GM12878 (cell line): ENCODE measurements around the gene ENOX1. TPM values are rescaled to one million over a fixed set of nuclear protein-coding genes. Genes with fewer than 3 reads are reported as not detected.

Source experiments
- ATAC-seq: fragments of 200-7000 bp; cut with Tn5 transposase; 3 replicates; pipeline ENCODE4 v1.9.1; 2020; ENCODE audit warnings: mild to moderate bottlenecking, moderate library complexity
- BruUV-seq: library from RNA; stranded (reverse); fragments of 400-500 nt; replicated peaks from 2 replicates; lab custom pipeline; 2021; lab: Mats Ljungman, UMichigan
- CTCF ChIA-PET: fragments of 300-600 bp; sonication (Branson Sonifier 250); formaldehyde crosslinking; extraction: SDS; loops from one replicate; lab custom pipeline; 2021; ENCODE audit warnings: inconsistent platforms; lab: Yijun Ruan, JAX
- POLR2A ChIA-PET: fragments of 350-600 bp; formaldehyde crosslinking; extraction: SDS; loops from one replicate; lab custom pipeline; 2021; ENCODE audit warnings: inconsistent platforms; lab: Charles Lee
- RAD21 ChIA-PET: fragments of 300-600 bp; sonication (Branson Sonifier 250); formaldehyde crosslinking; loops from one replicate; lab custom pipeline; 2023; ENCODE audit warnings: antibody characterized with exemption; ENCODE audit not compliant: unreplicated experiment; lab: Charles Lee
- SMC1A ChIA-PET: fragments of 300-600 bp; sonication (Branson Sonifier 250); formaldehyde crosslinking; loops from one replicate; lab custom pipeline; 2023; ENCODE audit not compliant: unreplicated experiment, uncharacterized antibody; lab: Charles Lee
- DNase-seq: peaks from one replicate; pipeline ENCODE4 v3.0.0-alpha.2; 2011; ENCODE audit warnings: low read depth, low spot score
- FAIRE-seq: peaks from 3 replicates; lab custom pipeline; 2011; peaks lifted over from hg19 to GRCh38; lab: Jason Lieb, UNC
- H2AFZ ChIP-seq: 2 replicates; pipeline ENCODE4 v1.6.0; 2011; ENCODE audit warnings: low read depth, low read length, control low read depth; ENCODE audit not compliant: control insufficient read depth
- H3K27ac ChIP-seq: 2 replicates; pipeline ENCODE4 v1.5.1; 2011; ENCODE audit warnings: control low read depth; ENCODE audit not compliant: control insufficient read depth, insufficient read depth
- H3K27me3 ChIP-seq, 2 experiments: replicated peaks in 1 of 2; 2 replicates each; pipeline versions ENCODE4 v1.6.0 to v1.6.1; 2011; ENCODE audit warnings: low read length in 1 of 2; ENCODE audit not compliant: control insufficient read depth in 2 of 2, insufficient read depth in 2 of 2
- H3K36me3 ChIP-seq, 2 experiments: 2 replicates each; pipeline ENCODE4 v1.5.1; 2011; ENCODE audit warnings: low read length in 1 of 2; ENCODE audit not compliant: control insufficient read depth in 2 of 2, insufficient read depth in 2 of 2
- H3K4me1 ChIP-seq: 2 replicates; pipeline ENCODE4 v1.6.1; 2011; ENCODE audit warnings: mild to moderate bottlenecking, low read length, moderate library complexity, mixed read lengths; ENCODE audit not compliant: control insufficient read depth, insufficient read depth
- H3K4me2 ChIP-seq: 2 replicates; pipeline ENCODE4 v1.6.0; 2011; ENCODE audit warnings: control low read depth; ENCODE audit not compliant: control insufficient read depth, insufficient read depth
- H3K4me3 ChIP-seq: fragments of 200-600 bp; sonication (generic); 2 replicates; pipeline ENCODE4 v1.5.1; 2016
- H3K79me2 ChIP-seq: 2 replicates; pipeline ENCODE4 v1.6.0; 2011; ENCODE audit warnings: low read length; ENCODE audit not compliant: control insufficient read depth, insufficient read depth
- H3K9ac ChIP-seq: 2 replicates; pipeline ENCODE4 v1.8.0; 2011; ENCODE audit warnings: low read length, control low read depth, mixed read lengths; ENCODE audit not compliant: control insufficient read depth, insufficient read depth
- H3K9me3 ChIP-seq: replicated peaks from 3 replicates; pipeline ENCODE4 v1.5.1; 2011; ENCODE audit warnings: mild to moderate bottlenecking, low read length; ENCODE audit not compliant: control insufficient read depth, insufficient read depth
- H4K20me1 ChIP-seq: 2 replicates; pipeline ENCODE4 v1.6.0; 2011; ENCODE audit not compliant: control insufficient read depth, insufficient read depth
- BMI1 ChIP-seq: fragments of 450-650 bp; IDR thresholded peaks from 2 replicates; pipeline ENCODE4 v1.6.1; 2016; ENCODE audit warnings: mild to moderate bottlenecking, moderate library complexity, borderline replicate concordance
- CEBPB ChIP-seq, 2 experiments: fragments of 150-350 bp in 1 of 2; IDR thresholded peaks; 2 replicates each; pipeline ENCODE4 v1.6.1; 2012 to 2014; ENCODE audit warnings: low read depth in 2 of 2, low read length in 2 of 2, borderline replicate concordance in 1 of 2, inconsistent platforms in 1 of 2
- RAD21 ChIP-seq: IDR thresholded peaks from 2 replicates; pipeline ENCODE4 v1.6.1; 2011; ENCODE audit warnings: mild to moderate bottlenecking, low read depth, low read length, moderate library complexity; ENCODE audit not compliant: insufficient read depth
- SIN3A ChIP-seq: IDR thresholded peaks from 2 replicates; pipeline ENCODE4 v1.6.1; 2012; ENCODE audit warnings: low read depth, low read length, improper control_type of control experiment
- ZNF24 ChIP-seq: fragments of 450-650 bp; IDR thresholded peaks from 2 replicates; pipeline ENCODE4 v1.6.1; 2017; ENCODE audit warnings: antibody characterized with exemption, mild to moderate bottlenecking
- WGBS: methylation state at CpG from one replicate; pipeline ENCODE4 v1.1.6; 2016; ENCODE audit warnings: low lambda C conversion rate; ENCODE audit not compliant: insufficient replicate concordance, insufficient coverage; ENCODE audit errors: missing lambda C conversion rate; 5-methylcytosine and 5-hydroxymethylcytosine counted together
- in situ Hi-C: fragments of 300-500 bp; cut with MboI; formaldehyde crosslinking; loops from 9 replicates; pipeline ENCODE4 v1.14.3; 2018; ENCODE audit warnings: mixed read lengths
- intact Hi-C: fragments of 100-400 bp; cut with micrococcal nuclease; formaldehyde crosslinking; loops from one replicate; pipeline ENCODE4 v1.14.2; 2022; ENCODE audit not compliant: unreplicated experiment
- polyA plus RNA-seq, 11 experiments: library from polyadenylated mRNA; depleted of rRNA in 4 of 11; unstranded in 6 of 11; stranded (reverse) in 5 of 11; fragments of >200 nt; fragmentation: Nextera tagmentation in 4 of 11; fragmentation: Illumina TruSeq in 1 of 11; extraction: Ambion mirVana in 4 of 11; extraction: Trizol in 1 of 11; gene quantifications; 1 replicate in 1 of 11; 2 replicates in 10 of 11; pipeline versions ENCODE4 v1.2.1 to v1.2.3, GENCODE V29; 2011 to 2016; ENCODE audit warnings: inconsistent platforms in 2 of 11, missing spikeins in 2 of 11, low read depth in 1 of 11
- total RNA-seq, 4 experiments: library from RNA; depleted of rRNA in 3 of 4; stranded (reverse); fragments of >200 nt in 3 of 4; fragmentation: Illumina TruSeq in 1 of 4; extraction: Trizol in 1 of 4; gene quantifications; 2 replicates each; pipeline versions ENCODE4 v1.2.1 to v1.2.3, GENCODE V29; 2013 to 2021

The ENOX1 gene
- total and polyA plus RNA-seq, 10 of the 15 experiments (the other 5 are each of a cell fraction or from before 2014, with no cell fraction given): 0.11 to 0.26 (median 0.15) TPM

- H3K4me2 ChIP-seq: no peak overlapping the region
- no peak overlapping the region for H2AFZ ChIP-seq
- H4K20me1 ChIP-seq: no peaks in the 10 kb centered on the region
- no peaks in the 10 kb centered on the region for H3K27me3 ChIP-seq
- no peak overlapping the region for H3K4me3 ChIP-seq
- ChIA-PET SMC1A (interaction anchor here (0.7 kb wide), 1 partner anchor 14 kb away, joined by 3 read pairs; no protein-coding TSS in a partner anchor), CTCF (no interaction called here), POLR2A (no interaction called here), RAD21 (no interaction called here)
- WGBS: 82% methylated on average over 2 of the region's 2 CpGs
- DNase-seq (no peak), FAIRE-seq (no peak), ATAC-seq (no peak)
- H3K27ac ChIP-seq: no peak overlapping the region
- no peak overlapping the region for H3K9ac ChIP-seq
- no peaks in the 10 kb centered on the region for H3K36me3 ChIP-seq
- peak; percentile 24; the same call in 1 of the 2 replicates for TF ChIP-seq RAD21
- TF ChIP-seq SIN3A: no peak
- no peaks in the 10 kb centered on the region for H3K9me3 ChIP-seq
- peaks cover 17% of the 10 kb centered on the region for H3K4me1 ChIP-seq
- H3K79me2 ChIP-seq: no peaks in the 10 kb centered on the region
- in situ Hi-C loops: no loop called here
- no TSS peak for BruUV-seq
- intact Hi-C loops: no loop called here
These were observed 548.3 kb downstream of the ENOX1 start for GRCh38 chr13:43238341-43239083.

GRCh38 chr13:43237616-43238015 lies 549.2 kb downstream of the ENOX1 start:
- no peak overlapping the region for H3K4me2 ChIP-seq
- intact Hi-C loops: no loop called here
- H3K9me3 ChIP-seq: no peaks in the 10 kb centered on the region
- no peak overlapping the region for H3K4me3 ChIP-seq
- ChIA-PET SMC1A (interaction anchor here (0.7 kb wide), 1 partner anchor 13 kb away, joined by 3 read pairs; no protein-coding TSS in a partner anchor), POLR2A (no interaction called here), RAD21 (no interaction called here), CTCF (no interaction called here)
- ATAC-seq: no peak
- peaks cover 17% of the 10 kb centered on the region for H3K4me1 ChIP-seq
- in situ Hi-C loops: no loop called here
- WGBS: 65% methylated on average over 4 of the region's 4 CpGs
- TF ChIP-seq ZNF24 (no peak), BMI1 (no peak), CEBPB (IDR thresholded peaks at IDR 0.05; ENCODE audit: borderline replicate concordance in 1 of 2, low read depth in 2 of 2, low read length in 2 of 2) (no peak)
- no TSS peak for BruUV-seq
- H3K9ac ChIP-seq: no peak overlapping the region
- no peak for DNase-seq
- no peaks in the 10 kb centered on the region for H3K36me3 ChIP-seq
- no peak for FAIRE-seq
- H3K79me2 ChIP-seq: no peaks in the 10 kb centered on the region
- no peaks in the 10 kb centered on the region for H4K20me1 ChIP-seq
- no peak overlapping the region for H3K27ac ChIP-seq
- H3K27me3 ChIP-seq: no peaks in the 10 kb centered on the region
- H2AFZ ChIP-seq: no peak overlapping the region
